LNCaP clone FGC (cell line): Measurements from ENCODE around the gene GFRAL.

ENCODE experiments used
- DNase-seq: peaks from one replicate; pipeline ENCODE4 v3.0.0-alpha.2; 2011; ENCODE audit warnings: low read depth
- H3K4me3 ChIP-seq: 2 replicates; pipeline ENCODE4 v1.5.1; 2011; ENCODE audit warnings: mild to moderate bottlenecking, low read depth, low read length, control low read depth
- TF ChIP-seq, protein P1 (sequence below): IDR thresholded peaks from 2 replicates; pipeline ENCODE4 v1.5.1; 2012; ENCODE audit warnings: mild to moderate bottlenecking; ENCODE audit not compliant: control insufficient read depth, insufficient read depth; ENCODE audit errors: extremely low read depth

Gene GFRAL

DNA sequence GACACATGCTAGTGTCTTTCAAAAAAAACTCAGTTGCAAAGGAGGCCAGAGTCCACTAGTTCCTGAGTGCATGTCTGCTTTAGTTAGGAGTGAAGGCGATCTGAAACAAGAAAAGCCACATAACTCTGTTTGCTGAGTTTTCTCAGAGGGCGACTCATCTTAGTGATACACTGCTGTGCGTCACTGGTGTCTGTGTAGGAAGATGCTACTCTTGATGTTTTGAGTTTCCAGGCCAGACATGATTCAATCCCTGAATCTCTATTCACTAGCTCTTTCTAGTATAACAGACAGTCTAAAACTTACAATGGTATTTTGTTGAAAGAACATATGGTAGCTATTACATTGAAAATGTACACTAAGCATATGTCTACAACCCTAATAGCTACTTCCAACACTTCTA, 60.9 kb downstream of the GFRAL start:
- DNase-seq, result no peak

DNA sequence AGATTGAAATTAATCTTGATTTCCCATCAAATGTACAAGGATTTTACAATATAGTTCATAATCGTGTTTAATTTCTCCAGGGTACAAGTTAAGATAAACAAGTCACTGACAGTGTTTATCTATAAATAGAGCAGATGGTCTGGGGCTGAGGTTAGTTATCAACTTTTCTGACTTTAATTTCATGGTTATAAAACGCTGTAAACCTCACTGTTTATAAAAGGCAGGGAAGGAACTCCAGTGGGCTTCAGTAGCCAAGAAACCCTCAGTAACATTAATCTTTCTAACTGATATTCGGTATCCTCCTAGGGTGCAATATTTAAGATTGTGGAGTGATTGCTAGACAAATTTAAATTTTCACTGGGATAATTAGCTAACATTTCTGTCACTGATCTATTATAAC, 68.6 kb downstream of the GFRAL start:
- DNase-seq, result no peak
- TF ChIP-seq, protein P1, sequence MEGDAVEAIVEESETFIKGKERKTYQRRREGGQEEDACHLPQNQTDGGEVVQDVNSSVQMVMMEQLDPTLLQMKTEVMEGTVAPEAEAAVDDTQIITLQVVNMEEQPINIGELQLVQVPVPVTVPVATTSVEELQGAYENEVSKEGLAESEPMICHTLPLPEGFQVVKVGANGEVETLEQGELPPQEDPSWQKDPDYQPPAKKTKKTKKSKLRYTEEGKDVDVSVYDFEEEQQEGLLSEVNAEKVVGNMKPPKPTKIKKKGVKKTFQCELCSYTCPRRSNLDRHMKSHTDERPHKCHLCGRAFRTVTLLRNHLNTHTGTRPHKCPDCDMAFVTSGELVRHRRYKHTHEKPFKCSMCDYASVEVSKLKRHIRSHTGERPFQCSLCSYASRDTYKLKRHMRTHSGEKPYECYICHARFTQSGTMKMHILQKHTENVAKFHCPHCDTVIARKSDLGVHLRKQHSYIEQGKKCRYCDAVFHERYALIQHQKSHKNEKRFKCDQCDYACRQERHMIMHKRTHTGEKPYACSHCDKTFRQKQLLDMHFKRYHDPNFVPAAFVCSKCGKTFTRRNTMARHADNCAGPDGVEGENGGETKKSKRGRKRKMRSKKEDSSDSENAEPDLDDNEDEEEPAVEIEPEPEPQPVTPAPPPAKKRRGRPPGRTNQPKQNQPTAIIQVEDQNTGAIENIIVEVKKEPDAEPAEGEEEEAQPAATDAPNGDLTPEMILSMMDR, result no peak
- H3K4me3 ChIP-seq, result no peak overlapping the region

More for the DNA sequence above, 60.9 kb downstream of the GFRAL start:
- TF ChIP-seq, protein P1, result no peak
- no peak overlapping the region for H3K4me3 ChIP-seq

DNA sequence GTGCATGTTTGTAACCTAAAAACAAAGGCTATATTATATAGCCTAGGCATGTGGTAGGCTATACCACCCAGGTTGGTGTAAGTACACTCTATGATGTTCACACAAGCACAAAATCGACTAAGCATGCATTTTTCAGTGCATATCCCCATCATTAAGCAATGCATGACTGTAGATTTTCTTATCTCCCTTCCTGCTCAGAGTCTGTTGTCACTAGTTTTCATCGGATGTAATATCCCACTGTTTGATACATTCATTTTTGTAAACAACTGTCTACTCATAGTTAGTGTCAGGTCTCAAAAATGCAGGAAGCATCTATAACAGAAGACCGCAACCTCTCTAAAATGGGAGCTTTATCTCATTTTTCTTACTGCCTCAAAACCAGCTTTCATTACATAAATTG, 70.7 kb downstream of the GFRAL start:
- no peak overlapping the region for H3K4me3 ChIP-seq
- no peak for DNase-seq
- TF ChIP-seq, protein P1, result no peak

DNA sequence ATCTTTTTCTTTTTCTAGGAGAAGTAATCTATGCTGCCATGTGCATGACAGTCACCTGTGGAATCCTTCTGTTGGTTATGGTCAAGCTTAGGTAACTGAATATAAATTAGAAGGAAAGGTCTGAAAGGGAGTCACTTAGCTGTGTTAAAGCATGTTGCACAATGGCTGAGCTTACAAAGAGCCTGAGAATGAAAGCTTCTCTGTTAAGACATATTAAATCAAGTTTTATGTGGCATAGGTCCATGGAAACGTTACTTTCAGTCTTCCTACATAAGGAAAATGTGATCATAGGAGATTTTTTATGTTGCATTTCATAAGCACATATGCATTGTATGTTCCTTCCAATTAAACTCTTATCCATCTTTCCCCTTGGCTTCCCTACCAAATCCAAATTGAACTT, 72.1 kb downstream of the GFRAL start:
- H3K4me3 ChIP-seq, result no peak overlapping the region
- TF ChIP-seq, protein P1, result no peak
- DNase-seq, result no peak

DNA sequence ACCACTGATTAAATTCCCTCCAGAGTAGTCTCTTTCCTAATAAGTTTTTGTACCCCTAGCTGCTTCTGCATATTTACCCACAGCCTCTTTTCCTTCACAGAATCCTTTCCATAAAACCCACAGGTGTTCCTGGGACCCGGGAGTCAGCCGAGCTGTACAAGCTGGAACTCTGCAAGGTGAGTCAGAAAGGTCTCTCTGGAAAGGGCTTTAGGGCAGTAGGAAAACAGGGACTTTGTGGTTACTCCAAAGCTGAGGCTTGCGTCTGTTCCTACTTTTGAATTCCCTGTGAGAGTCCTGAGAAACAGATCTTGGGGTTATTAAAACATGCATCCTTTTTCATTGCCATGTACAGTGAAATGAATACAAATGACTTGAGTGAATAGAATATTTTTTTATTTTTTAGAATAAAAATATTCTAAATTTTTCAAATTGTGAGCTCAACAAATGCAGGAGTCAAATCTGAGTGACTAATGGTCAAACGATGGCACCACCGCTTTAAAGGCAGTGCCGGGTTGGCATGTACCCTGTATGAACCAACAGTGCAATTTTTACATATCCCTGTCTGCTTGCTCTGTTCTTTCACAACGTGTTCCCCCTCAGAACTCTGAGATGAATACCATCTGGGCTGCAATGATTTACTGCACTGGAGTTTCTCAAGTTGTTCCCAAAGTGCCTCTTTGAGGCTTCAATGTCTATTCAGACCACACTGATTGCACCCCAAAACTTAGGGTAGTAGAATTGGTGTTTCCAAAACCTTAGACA, 78.4 kb downstream of the GFRAL start:
- H3K4me3 ChIP-seq, result no peak overlapping the region
- TF ChIP-seq, protein P1, result no peak
- no peak for DNase-seq

DNA sequence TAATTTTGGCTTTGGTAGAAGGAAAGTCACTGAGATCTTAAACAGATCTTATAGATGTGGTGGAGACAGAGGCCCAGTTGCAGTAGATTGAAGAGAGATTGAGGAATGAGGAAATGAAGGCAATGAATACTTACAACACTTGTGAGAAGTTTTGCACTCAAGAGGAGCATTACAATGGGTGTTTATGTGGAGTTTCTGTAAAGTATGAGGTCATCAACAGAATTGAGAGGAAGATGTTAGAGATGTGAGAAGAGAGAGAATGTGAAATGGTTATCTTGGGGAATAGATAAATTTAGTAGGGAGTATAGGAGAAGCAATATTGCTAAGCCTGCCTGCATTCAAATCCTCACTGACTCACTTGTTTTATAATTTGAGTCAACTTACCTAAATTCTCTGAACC, 83.4 kb downstream of the GFRAL start:
- TF ChIP-seq, protein P1, result no peak
- no peak for DNase-seq
- H3K4me3 ChIP-seq, result no peak overlapping the region

DNA sequence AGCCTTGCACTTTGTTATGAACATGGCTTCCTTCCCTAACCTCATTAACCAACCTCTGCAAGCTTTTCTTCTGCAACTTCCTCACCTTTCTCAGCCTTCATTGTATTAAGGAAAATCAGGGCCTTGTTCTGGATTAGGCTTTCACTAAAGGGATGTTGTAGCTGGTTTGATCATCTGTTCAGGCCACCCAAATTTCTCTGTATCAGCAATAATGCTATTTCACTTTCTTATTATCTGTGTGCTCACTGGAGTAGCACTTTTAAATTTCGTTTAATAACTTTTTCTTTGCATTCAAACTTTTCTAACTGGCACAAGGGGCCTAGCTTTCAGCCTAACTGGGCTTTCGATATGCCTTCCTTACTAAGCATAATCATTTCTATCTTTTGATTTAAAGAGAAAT, 96.7 kb downstream of the GFRAL start:
- no peak for DNase-seq
- TF ChIP-seq, protein P1, result no peak
- H3K4me3 ChIP-seq, result no peak overlapping the region
